ENCODE results near the gene ZNF664.

DNA sequence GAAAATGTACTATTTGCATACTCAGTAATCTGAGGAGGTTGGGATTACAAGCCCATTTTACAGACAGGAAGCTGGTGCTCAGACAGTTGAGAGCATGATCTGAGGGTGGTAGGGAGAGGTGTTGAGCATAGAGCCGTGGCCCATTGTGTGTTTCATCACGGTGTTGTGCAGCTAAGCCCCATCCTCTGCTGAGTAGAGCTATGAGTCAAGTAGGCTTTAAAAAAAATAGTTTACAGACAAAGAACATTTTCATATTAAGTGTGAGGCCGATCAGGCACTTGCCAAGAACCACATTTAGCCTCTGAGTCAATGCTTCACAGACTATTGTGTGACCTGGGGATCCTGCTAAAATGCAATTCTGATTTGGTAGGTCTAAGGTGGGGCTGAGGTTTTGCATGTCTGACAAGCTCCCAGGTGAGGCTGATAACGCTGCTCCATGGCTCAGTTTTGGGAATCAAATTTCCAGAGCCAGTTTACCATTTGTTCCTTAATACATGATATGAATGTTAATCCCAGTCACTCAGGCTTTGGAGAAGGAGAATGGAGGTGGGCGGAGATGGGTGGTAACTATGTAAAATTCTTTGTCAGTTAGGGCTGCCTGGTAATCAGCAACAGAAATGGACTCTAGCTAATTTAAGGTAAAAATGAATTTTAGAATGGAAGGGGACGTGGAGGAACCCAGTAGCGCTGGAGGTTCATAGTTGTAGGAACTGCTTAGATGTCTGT is 22.2 kb downstream of the ZNF664 start:
- TF ChIP-seq CTCF (IDR thresholded peaks at IDR 0.05) (no peak), POLR2A (IDR thresholded peaks at IDR 0.05) (no peak)

All from thyroid gland (tissue), 4 donors.